Measurements from ENCODE around the gene SESTD1. TPM values are rescaled to one million over a fixed set of nuclear protein-coding genes. Genes with fewer than 3 reads are reported as not detected.
"Not testable (repeated sequence)": the region's sequence is repeated elsewhere in the genome, so short reads cannot be mapped to it uniquely, and the experiment has no call there.

SESTD1 gene
- total and polyA plus RNA-seq, 2 experiments from 2014 or later: 12.6 to 21.6 TPM

DNA sequence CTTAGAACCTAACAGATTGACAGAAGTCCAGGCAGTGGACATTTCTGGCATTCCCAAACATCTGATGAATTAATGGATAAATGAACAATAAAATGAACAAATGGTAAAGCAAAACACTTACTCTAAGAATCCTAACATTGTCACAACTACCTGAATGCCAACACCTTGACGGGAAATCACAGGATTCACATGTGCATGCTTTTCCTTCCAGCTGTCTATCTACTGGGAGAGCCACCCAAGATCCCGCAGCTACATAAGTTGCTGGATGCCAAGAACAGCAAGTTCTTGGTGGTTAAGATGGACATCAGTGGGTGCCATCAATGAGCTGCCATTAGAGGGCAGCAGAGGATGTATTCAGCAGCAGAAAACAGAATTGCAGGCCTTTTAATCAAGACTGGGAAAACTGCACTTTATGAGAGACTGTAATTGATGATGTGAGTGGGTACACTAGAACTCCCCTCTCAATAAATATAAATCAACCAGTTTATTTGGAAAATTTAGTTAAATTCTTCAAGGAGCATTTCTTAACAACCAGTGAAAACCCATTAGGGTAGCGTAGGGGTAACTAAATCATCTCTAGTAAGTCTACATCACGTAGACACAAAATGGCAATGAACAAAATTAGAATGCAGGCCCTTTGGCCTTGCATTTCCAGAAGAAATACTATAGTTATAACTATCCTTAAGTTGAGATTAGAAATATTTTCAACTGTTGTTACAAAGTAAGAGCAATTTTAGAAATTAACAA is 45.6 kb downstream of the SESTD1 start:
- Mint-ChIP-seq H3K9me3 (peaks cover 25% of the 10 kb centered on the region), H3K27ac (no peak overlapping the region), H3K4me1 (peaks cover under 1% of the 10 kb centered on the region; the same call in 2 of the 3 replicates), H3K36me3 (ENCODE audit: low read depth) (peaks cover 25% of the 10 kb centered on the region; the same call in 2 of the 3 replicates), H3K27me3 (ENCODE audit: insufficient read depth, low read depth, poor library complexity) (peaks cover 5% of the 10 kb centered on the region), H3K4me3 (no peak overlapping the region)
- Histone ChIP-seq H3F3A (replicated peaks; ENCODE audit: low read depth) (no peaks in the 10 kb centered on the region), H3K36me3 (ENCODE audit: insufficient read depth) (no peaks in the 10 kb centered on the region), H3K27me3 (ENCODE audit: insufficient read depth) (no peaks in the 10 kb centered on the region), H3K4me1 (ENCODE audit: insufficient read depth) (no peaks in the 10 kb centered on the region), H4K20me1 (replicated peaks; ENCODE audit: insufficient read depth) (no peaks in the 10 kb centered on the region; the same call in 1 of the 2 replicates), H3K4me2 (no peak overlapping the region), H3K9me2 (ENCODE audit: insufficient read depth) (no peaks in the 10 kb centered on the region), H3K4me3 (no peak overlapping the region), H3K79me2 (replicated peaks; ENCODE audit: insufficient read depth) (peaks cover 61% of the 10 kb centered on the region), H3K27ac (ENCODE audit: low read depth) (no peak overlapping the region), H2AFZ (no peak overlapping the region)
- TF ChIP-seq NANOG (IDR thresholded peaks at IDR 0.05; ENCODE audit: borderline replicate concordance) (no peak), ZNF331 (CRISPR knock-in tag; IDR thresholded peaks at IDR 0.05; ENCODE audit: low read depth) (no peak)
- TF ChIP-seq, protein P1, sequence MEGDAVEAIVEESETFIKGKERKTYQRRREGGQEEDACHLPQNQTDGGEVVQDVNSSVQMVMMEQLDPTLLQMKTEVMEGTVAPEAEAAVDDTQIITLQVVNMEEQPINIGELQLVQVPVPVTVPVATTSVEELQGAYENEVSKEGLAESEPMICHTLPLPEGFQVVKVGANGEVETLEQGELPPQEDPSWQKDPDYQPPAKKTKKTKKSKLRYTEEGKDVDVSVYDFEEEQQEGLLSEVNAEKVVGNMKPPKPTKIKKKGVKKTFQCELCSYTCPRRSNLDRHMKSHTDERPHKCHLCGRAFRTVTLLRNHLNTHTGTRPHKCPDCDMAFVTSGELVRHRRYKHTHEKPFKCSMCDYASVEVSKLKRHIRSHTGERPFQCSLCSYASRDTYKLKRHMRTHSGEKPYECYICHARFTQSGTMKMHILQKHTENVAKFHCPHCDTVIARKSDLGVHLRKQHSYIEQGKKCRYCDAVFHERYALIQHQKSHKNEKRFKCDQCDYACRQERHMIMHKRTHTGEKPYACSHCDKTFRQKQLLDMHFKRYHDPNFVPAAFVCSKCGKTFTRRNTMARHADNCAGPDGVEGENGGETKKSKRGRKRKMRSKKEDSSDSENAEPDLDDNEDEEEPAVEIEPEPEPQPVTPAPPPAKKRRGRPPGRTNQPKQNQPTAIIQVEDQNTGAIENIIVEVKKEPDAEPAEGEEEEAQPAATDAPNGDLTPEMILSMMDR (conservative IDR thresholded peaks at IDR 0.05; ENCODE audit: low read depth in 2 of 2): peak; percentile 91 to 95
- peak; percentile 81 for ATAC-seq
- peak; percentile 78 for DNase-seq (ENCODE audit: low spot score)

DNA sequence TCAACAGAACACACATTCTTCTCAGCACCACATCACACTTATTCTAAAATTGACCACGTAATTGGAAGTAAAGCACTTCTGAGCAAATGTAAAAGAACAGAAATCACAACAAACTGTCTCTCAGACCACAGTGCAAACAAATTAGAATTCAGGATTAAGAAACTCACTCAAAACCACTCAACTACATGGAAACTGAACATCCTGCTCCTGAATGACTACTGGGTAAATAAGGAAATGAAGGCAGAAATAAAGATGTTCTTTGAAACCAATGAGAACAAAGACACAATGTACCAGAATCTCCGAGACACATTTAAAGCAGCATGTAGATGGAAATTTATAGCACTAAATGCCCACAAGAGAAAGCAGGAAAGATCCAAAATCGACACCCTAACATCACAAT is 50.0 kb downstream of the SESTD1 start:
- not testable (repeated sequence) for H3K27ac Mint-ChIP-seq; H3K27ac ChIP-seq (ENCODE audit: low read depth); H4K20me1 ChIP-seq (replicated peaks; ENCODE audit: insufficient read depth); H2AFZ ChIP-seq; H3K4me1 Mint-ChIP-seq; H3K4me3 ChIP-seq; H3K4me3 Mint-ChIP-seq; H3F3A ChIP-seq (replicated peaks; ENCODE audit: low read depth); H3K4me1 ChIP-seq (ENCODE audit: insufficient read depth); H3K36me3 ChIP-seq (ENCODE audit: insufficient read depth); DNase-seq (ENCODE audit: low spot score); H3K27me3 Mint-ChIP-seq (ENCODE audit: insufficient read depth, low read depth, poor library complexity); H3K27me3 ChIP-seq (ENCODE audit: insufficient read depth); ATAC-seq; H3K9me2 ChIP-seq (ENCODE audit: insufficient read depth); H3K4me2 ChIP-seq
- H3K79me2 ChIP-seq (replicated peaks; ENCODE audit: insufficient read depth): peaks cover 89% of the 10 kb centered on the region
- Mint-ChIP-seq H3K36me3 (ENCODE audit: low read depth) (peaks cover 61% of the 10 kb centered on the region), H3K9me3 (peaks cover 64% of the 10 kb centered on the region)

DNA sequence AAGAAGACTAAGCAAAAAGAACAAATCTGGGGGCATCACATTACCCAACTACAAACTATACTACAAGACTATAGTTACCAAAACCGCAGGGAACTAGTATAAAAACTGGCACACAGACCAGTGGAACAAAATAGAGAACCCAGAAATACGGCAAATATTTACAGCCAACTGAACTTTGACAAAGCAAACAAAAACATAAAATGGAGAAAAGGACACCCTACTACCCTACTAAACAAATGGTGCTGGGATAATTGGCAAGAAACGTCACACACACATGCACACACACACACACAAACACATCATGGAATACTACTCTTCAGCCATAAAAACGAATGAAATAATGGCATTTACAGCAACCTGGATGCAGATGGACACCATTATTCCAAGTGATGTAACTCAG is 53.3 kb downstream of the SESTD1 start:
- no peak overlapping the region for H3K4me3 Mint-ChIP-seq
- no peaks in the 10 kb centered on the region for H3K4me1 Mint-ChIP-seq
- TF ChIP-seq ZNF114 (CRISPR knock-in tag; IDR thresholded peaks at IDR 0.05): no peak
- no peak for TF ChIP-seq EZH2 (IDR thresholded peaks at IDR 0.05; ENCODE audit: low read depth, unreplicated experiment)
- TF ChIP-seq STAT1 (IDR thresholded peaks at IDR 0.05; ENCODE audit: unreplicated experiment): no peak
- TF ChIP-seq, protein P2, sequence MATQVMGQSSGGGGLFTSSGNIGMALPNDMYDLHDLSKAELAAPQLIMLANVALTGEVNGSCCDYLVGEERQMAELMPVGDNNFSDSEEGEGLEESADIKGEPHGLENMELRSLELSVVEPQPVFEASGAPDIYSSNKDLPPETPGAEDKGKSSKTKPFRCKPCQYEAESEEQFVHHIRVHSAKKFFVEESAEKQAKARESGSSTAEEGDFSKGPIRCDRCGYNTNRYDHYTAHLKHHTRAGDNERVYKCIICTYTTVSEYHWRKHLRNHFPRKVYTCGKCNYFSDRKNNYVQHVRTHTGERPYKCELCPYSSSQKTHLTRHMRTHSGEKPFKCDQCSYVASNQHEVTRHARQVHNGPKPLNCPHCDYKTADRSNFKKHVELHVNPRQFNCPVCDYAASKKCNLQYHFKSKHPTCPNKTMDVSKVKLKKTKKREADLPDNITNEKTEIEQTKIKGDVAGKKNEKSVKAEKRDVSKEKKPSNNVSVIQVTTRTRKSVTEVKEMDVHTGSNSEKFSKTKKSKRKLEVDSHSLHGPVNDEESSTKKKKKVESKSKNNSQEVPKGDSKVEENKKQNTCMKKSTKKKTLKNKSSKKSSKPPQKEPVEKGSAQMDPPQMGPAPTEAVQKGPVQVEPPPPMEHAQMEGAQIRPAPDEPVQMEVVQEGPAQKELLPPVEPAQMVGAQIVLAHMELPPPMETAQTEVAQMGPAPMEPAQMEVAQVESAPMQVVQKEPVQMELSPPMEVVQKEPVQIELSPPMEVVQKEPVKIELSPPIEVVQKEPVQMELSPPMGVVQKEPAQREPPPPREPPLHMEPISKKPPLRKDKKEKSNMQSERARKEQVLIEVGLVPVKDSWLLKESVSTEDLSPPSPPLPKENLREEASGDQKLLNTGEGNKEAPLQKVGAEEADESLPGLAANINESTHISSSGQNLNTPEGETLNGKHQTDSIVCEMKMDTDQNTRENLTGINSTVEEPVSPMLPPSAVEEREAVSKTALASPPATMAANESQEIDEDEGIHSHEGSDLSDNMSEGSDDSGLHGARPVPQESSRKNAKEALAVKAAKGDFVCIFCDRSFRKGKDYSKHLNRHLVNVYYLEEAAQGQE (IDR thresholded peaks at IDR 0.05; ENCODE audit: unreplicated experiment): no peak

More for the DNA sequence above, 53.3 kb downstream of the SESTD1 start:
- no peak for DNase-seq (ENCODE audit: low spot score)
- H3K79me2 ChIP-seq (replicated peaks; ENCODE audit: insufficient read depth): peaks cover 98% of the 10 kb centered on the region
- no peak for ATAC-seq
- no peaks in the 10 kb centered on the region for H3F3A ChIP-seq (replicated peaks; ENCODE audit: low read depth)
- no peak overlapping the region for H3K27ac Mint-ChIP-seq
- peaks cover 7% of the 10 kb centered on the region; the same call in 1 of the 2 replicates for H3K36me3 ChIP-seq (ENCODE audit: insufficient read depth)
- no peaks in the 10 kb centered on the region for H3K4me1 ChIP-seq (ENCODE audit: insufficient read depth)
- no peak overlapping the region for H3K4me3 ChIP-seq
- no peak overlapping the region for H3K27ac ChIP-seq (ENCODE audit: low read depth)
- H3K27me3 Mint-ChIP-seq (ENCODE audit: insufficient read depth, low read depth, poor library complexity): peaks cover 6% of the 10 kb centered on the region
- H4K20me1 ChIP-seq (replicated peaks; ENCODE audit: insufficient read depth): no peaks in the 10 kb centered on the region
- H3K27me3 ChIP-seq (ENCODE audit: insufficient read depth): no peaks in the 10 kb centered on the region
- no peak overlapping the region for H2AFZ ChIP-seq
- peaks cover 9% of the 10 kb centered on the region; the same call in 1 of the 2 replicates for H3K9me2 ChIP-seq (ENCODE audit: insufficient read depth)
- peaks cover 86% of the 10 kb centered on the region for H3K9me3 Mint-ChIP-seq
- no peak overlapping the region for H3K4me2 ChIP-seq
- H3K36me3 Mint-ChIP-seq (ENCODE audit: low read depth): peaks cover 79% of the 10 kb centered on the region
